Head of caudate nucleus (tissue), 42 donors: Measurements from ENCODE around the gene OR4K13.

Experiments used
- DNase-seq, 42 donors: peaks; one replicate each; pipeline versions ENCODE4 v3.0.0 to v3.0.0-alpha.2; 2020 to 2021; ENCODE audit warnings: mixed read lengths in 7 of 42
- intact Hi-C: fragments of 100-400 bp; cut with DNase I; formaldehyde crosslinking; loops from one replicate; pipeline ENCODE4 v1.15.0; 2022

OR4K13 gene

DNA sequence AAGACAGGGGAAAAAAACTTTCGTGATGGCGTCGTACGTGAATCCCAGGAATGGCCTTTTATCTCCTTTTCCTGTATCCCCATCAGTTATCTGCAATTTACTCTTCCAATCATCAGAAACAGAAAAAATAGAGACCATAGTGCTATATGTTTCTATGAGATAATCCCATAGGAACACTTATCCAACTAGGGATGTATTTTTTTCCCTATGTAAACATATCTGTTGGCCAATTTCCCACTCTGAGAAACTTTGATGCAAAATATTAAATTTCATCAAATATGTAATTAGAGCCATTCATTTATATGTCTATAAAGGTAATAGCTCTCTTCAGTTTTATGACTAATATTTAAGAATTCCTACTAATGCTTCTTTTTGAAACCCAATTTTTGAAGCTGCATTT lies at the start of gene OR4K13:
TSS of gene OR4K13 (minus strand) at position 101 of the 400 bp plus-strand sequence. CDS start 1,280 bp downstream, outside the sequence.
- intact Hi-C loops: no loop called here
- no peak for DNase-seq

DNA sequence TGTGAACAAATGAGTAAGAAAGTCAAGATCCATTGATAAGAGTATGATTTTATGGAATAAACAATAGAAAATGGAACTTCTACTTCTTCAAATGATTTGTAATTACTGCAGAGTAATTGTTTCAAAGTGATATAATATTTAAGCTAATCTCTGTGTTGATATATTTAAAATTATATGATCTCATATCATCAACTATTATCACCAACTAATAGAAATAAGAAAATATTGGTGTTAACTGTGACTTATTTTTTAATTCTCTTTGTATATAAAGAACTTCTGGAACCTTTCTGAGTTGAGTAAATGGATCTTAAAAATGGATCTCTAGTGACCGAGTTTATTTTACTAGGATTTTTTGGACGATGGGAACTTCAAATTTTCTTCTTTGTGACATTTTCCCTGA lies 23.9 kb upstream of the OR4K13 start, which contains the start of gene OR4L1:
TSS of gene OR4L1 (plus strand) at position 301 of the 400 bp plus-strand sequence. CDS start at position 301, 0 bp downstream.
- DNase-seq: no peak
- intact Hi-C loops: no loop called here

GRCh38 chr14:20048202-20048601 lies 12.4 kb upstream of the OR4K13 start:
- intact Hi-C loops: no loop called here
- DNase-seq: no peak

GRCh38 chr14:20044243-20044642 lies 8.4 kb upstream of the OR4K13 start:
- intact Hi-C loops: no loop called here
- DNase-seq: no peak

GRCh38 chr14:20035449-20035848 lies 389 bp downstream of the OR4K13 start:
- intact Hi-C loops: no loop called here
- no peak for DNase-seq

- intact Hi-C loops: no loop called here
- no peak for DNase-seq
Measured at GRCh38 chr14:20031058-20031457, 4.8 kb downstream of the OR4K13 start.

- intact Hi-C loops: no loop called here
- no peak for DNase-seq
Measured at GRCh38 chr14:20019257-20019865, 16.5 kb downstream of the OR4K13 start, which contains the start of gene OR4K14. TSS of gene OR4K14 (minus strand) at chr14:20019307. CDS start at chr14:20015193, 4,114 bp downstream.

- no peak for DNase-seq
- intact Hi-C loops: no loop called here
Measured at GRCh38 chr14:20008156-20008555, 27.7 kb downstream of the OR4K13 start.

- DNase-seq: no peak
- intact Hi-C loops: no loop called here
Measured at GRCh38 chr14:20002319-20002718, 33.5 kb downstream of the OR4K13 start.

DNA sequence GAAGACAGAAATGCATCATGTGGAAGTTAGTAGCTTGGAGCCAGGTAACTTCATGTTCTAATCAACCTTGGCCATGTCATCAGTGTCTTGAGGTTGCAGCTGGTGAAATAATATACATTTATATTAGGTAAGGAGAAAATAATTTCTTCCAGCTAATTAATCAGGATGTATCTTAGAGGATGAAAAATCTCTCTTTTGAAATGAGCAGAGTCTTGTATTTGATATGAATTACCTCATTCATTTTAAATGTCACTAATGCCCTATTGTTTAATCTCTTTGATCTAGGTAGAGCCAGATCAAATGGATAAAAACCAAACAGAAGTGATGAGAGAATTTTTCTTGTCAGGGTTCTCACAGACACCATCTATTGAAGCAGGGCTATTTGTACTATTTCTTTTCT lies 34.0 kb downstream of the OR4K13 start, which contains the start of gene OR4Q2:
TSS of gene OR4Q2 (plus strand) at position 301 of the 400 bp plus-strand sequence.
- intact Hi-C loops: no loop called here
- no peak for DNase-seq

DNA sequence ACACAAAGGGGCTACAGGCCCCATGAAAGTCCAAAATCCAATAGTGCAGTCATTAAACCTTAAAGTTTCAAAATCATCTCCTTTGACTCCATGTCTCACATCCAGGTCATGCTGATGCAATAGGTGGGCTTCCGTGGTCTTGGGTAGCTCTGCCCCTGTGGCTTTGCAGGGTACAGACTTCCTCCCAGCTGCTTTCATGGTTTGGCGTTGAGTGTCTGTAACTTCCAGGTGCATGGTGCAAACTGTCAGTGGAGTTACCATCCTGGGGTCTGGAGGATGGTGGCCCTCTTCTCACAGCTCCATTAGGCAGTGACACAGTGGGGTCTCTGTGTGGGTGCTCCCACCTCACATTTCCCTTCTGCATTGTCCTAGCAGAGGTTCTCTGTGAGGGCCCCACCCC lies 42.4 kb downstream of the OR4K13 start:
- DNase-seq: no peak
- intact Hi-C loops: no loop called here
